ENCODE measurements around the gene CD8A. TPM values are rescaled to one million over a fixed set of nuclear protein-coding genes. Genes with fewer than 3 reads are reported as not detected.

CD8A gene
- total RNA-seq, 1 donor from 2014 or later: 0.34 TPM

- Histone ChIP-seq H3K9me3 (ENCODE audit: low read depth) (no peaks in the 10 kb centered on the region), H3K27me3 (peaks cover 92% of the 10 kb centered on the region), H3K36me3 (no peaks in the 10 kb centered on the region), H4K20me1 (ENCODE audit: low read depth) (peaks cover 3% of the 10 kb centered on the region), H3K9ac (no peak overlapping the region), H3K27ac (no peak overlapping the region), H2AFZ (replicated peaks) (peak overlapping the region; percentile 73), H3K4me2 (peak overlapping the region; percentile 65), H3K79me2 (ENCODE audit: low read depth) (no peaks in the 10 kb centered on the region), H3K4me3 (peak overlapping the region; percentile 13), H3K4me1 (peaks cover 7% of the 10 kb centered on the region), H3F3A (ENCODE audit: low read depth) (peaks cover 4% of the 10 kb centered on the region)
- Mint-ChIP-seq H3K4me1 (peaks cover 13% of the 10 kb centered on the region), H3K9me3 (peaks cover 8% of the 10 kb centered on the region), H3K27me3 (ENCODE audit: insufficient read depth, low read depth) (peaks cover 59% of the 10 kb centered on the region), H3K27ac (no peak overlapping the region), H3K4me3 (peak overlapping the region; percentile 75), H3K36me3 (no peaks in the 10 kb centered on the region)
- TF ChIP-seq CTCF (IDR thresholded peaks at IDR 0.05): no peak
- peak; percentile 96 for TF ChIP-seq EZH2 (IDR thresholded peaks at IDR 0.05)
- peak; percentile 89 for TF ChIP-seq EZH2phosphoT487 (IDR thresholded peaks at IDR 0.05)
- no peak for DNase-seq (ENCODE audit: low spot score)
Observed at GRCh38 chr2:86789687-86790133, 1.0 kb downstream of the CD8A start.

GRCh38 chr2:86788881-86789686, 1.6 kb downstream of the CD8A start:
- peak overlapping the region; percentile 58 for H3K4me3 Mint-ChIP-seq

GRCh38 chr2:86788165-86788564, 2.5 kb downstream of the CD8A start:
- Histone ChIP-seq H3F3A (ENCODE audit: low read depth) (peaks cover 4% of the 10 kb centered on the region), H3K27me3 (peaks cover 77% of the 10 kb centered on the region), H4K20me1 (ENCODE audit: low read depth) (peaks cover 3% of the 10 kb centered on the region), H3K4me3 (no peak overlapping the region), H2AFZ (replicated peaks) (no peak overlapping the region), H3K79me2 (ENCODE audit: low read depth) (no peaks in the 10 kb centered on the region), H3K4me1 (peaks cover 7% of the 10 kb centered on the region), H3K9me3 (ENCODE audit: low read depth) (no peaks in the 10 kb centered on the region), H3K36me3 (no peaks in the 10 kb centered on the region), H3K27ac (no peak overlapping the region), H3K4me2 (no peak overlapping the region), H3K9ac (no peak overlapping the region)
- H3K36me3 Mint-ChIP-seq: no peaks in the 10 kb centered on the region
- H3K9me3 Mint-ChIP-seq: peaks cover 5% of the 10 kb centered on the region
- no peak for DNase-seq (ENCODE audit: low spot score)
- peaks cover 51% of the 10 kb centered on the region for H3K27me3 Mint-ChIP-seq (ENCODE audit: insufficient read depth, low read depth)
- TF ChIP-seq EZH2 (IDR thresholded peaks at IDR 0.05) (no peak), CTCF (IDR thresholded peaks at IDR 0.05) (no peak), EZH2phosphoT487 (IDR thresholded peaks at IDR 0.05) (no peak)
- no peak overlapping the region for H3K27ac Mint-ChIP-seq
- no peak overlapping the region for H3K4me3 Mint-ChIP-seq
- peaks cover 13% of the 10 kb centered on the region for H3K4me1 Mint-ChIP-seq

More at GRCh38 chr2:86788881-86789686, 1.6 kb downstream of the CD8A start:
- H3K27me3 Mint-ChIP-seq (ENCODE audit: insufficient read depth, low read depth): peaks cover 55% of the 10 kb centered on the region
- no peak overlapping the region for H3K27ac Mint-ChIP-seq
- H4K20me1 ChIP-seq (ENCODE audit: low read depth): peaks cover 3% of the 10 kb centered on the region
- H3K4me1 ChIP-seq: peaks cover 7% of the 10 kb centered on the region
- H3K79me2 ChIP-seq (ENCODE audit: low read depth): no peaks in the 10 kb centered on the region
- H3K27me3 ChIP-seq: peaks cover 86% of the 10 kb centered on the region
- H3K36me3 ChIP-seq: no peaks in the 10 kb centered on the region
- no peak overlapping the region for H3K27ac ChIP-seq
- peaks cover 5% of the 10 kb centered on the region for H3K9me3 Mint-ChIP-seq
- H2AFZ ChIP-seq (replicated peaks): peak overlapping the region; percentile 73
- peaks cover 13% of the 10 kb centered on the region for H3K4me1 Mint-ChIP-seq
- H3K36me3 Mint-ChIP-seq: no peaks in the 10 kb centered on the region
- H3F3A ChIP-seq (ENCODE audit: low read depth): peaks cover 4% of the 10 kb centered on the region
- H3K9ac ChIP-seq: no peak overlapping the region
- peak overlapping the region; percentile 13 for H3K4me3 ChIP-seq
- DNase-seq (ENCODE audit: low spot score): peak; percentile 70
- no peak for TF ChIP-seq EZH2 (IDR thresholded peaks at IDR 0.05)
- TF ChIP-seq EZH2phosphoT487 (IDR thresholded peaks at IDR 0.05): no peak
- no peak for TF ChIP-seq CTCF (IDR thresholded peaks at IDR 0.05)
- H3K4me2 ChIP-seq: peak overlapping the region; percentile 65
- no peaks in the 10 kb centered on the region for H3K9me3 ChIP-seq (ENCODE audit: low read depth)
